Natural killer cell (primary cell): ENCODE results near the gene LHFPL2. TPM values are rescaled to one million over a fixed set of nuclear protein-coding genes. Genes with fewer than 3 reads are reported as not detected.
A peak's percentile ranks its signal among the peaks of the same experiment; 100 is the strongest.
"Not testable (repeated sequence)": the region's sequence is repeated elsewhere in the genome, so short reads cannot be mapped to it uniquely, and the experiment has no call there.

ENCODE experiments used
- ATAC-seq, 3 donors: fragments of 150-1000 bp in 2 of 3; fragments of 200-7000 bp in 1 of 3; cut with Tn5 transposase; 1 replicate in 1 of 3; 2 replicates in 2 of 3; pipeline ENCODE4 v1.10.0; 2021; ENCODE audit warnings: mild to moderate bottlenecking in 2 of 3, moderate library complexity in 2 of 3
- DNase-seq, 2 donors: peaks; one replicate each; pipeline versions ENCODE4 v3.0.0 to v3.0.0-alpha.2; 2013 to 2021; ENCODE audit warnings: mixed read lengths in 1 of 2
- H3K27ac ChIP-seq: one replicate; pipeline ENCODE4 v1.5.1; 2013; ENCODE audit warnings: mild to moderate bottlenecking, low read length
- H3K27me3 ChIP-seq: one replicate; pipeline ENCODE4 v1.6.1; 2013; ENCODE audit warnings: low read length; ENCODE audit not compliant: control insufficient read depth, insufficient read depth
- H3K36me3 ChIP-seq: one replicate; pipeline ENCODE4 v1.6.1; 2013; ENCODE audit warnings: low read length; ENCODE audit not compliant: control insufficient read depth, insufficient read depth
- H3K4me1 ChIP-seq: one replicate; pipeline ENCODE4 v1.6.1; 2013; ENCODE audit warnings: low read length; ENCODE audit not compliant: control insufficient read depth, insufficient read depth
- H3K4me3 ChIP-seq: one replicate; pipeline ENCODE4 v1.5.1; 2013; ENCODE audit warnings: low read length
- H3K9me3 ChIP-seq: one replicate; pipeline ENCODE4 v1.6.1; 2013; ENCODE audit warnings: low read length; ENCODE audit not compliant: control insufficient read depth, insufficient read depth
- H3K27ac Mint-ChIP-seq, 2 donors: one replicate each; pipeline ENCODE4 v1.8.0; 2022; ENCODE audit warnings: mild to moderate bottlenecking in 2 of 2, mixed read lengths in 2 of 2, moderate library complexity in 1 of 2
- H3K27me3 Mint-ChIP-seq, 2 donors: one replicate each; pipeline ENCODE4 v1.8.0; 2022; ENCODE audit warnings: low read depth in 2 of 2, mixed read lengths in 2 of 2
- H3K36me3 Mint-ChIP-seq: one replicate; pipeline ENCODE4 v1.8.0; 2022; ENCODE audit warnings: mixed read lengths
- H3K4me1 Mint-ChIP-seq, 2 donors: one replicate each; pipeline ENCODE4 v1.8.0; 2022; ENCODE audit warnings: mixed read lengths in 2 of 2
- H3K4me3 Mint-ChIP-seq: one replicate; pipeline ENCODE4 v1.8.0; 2022; ENCODE audit warnings: mild to moderate bottlenecking, moderate library complexity, mixed read lengths
- H3K9me3 Mint-ChIP-seq, 2 donors: one replicate each; pipeline ENCODE4 v1.8.0; 2022; ENCODE audit warnings: mixed read lengths in 2 of 2
- WGBS: methylation state at CpG from one replicate; pipeline ENCODE4 v1.1.7; 2013; ENCODE audit warnings: missing lambda C conversion rate; ENCODE audit not compliant: insufficient coverage; 5-methylcytosine and 5-hydroxymethylcytosine counted together
- intact Hi-C: fragments of 100-400 bp; cut with micrococcal nuclease; formaldehyde crosslinking; loops from one replicate; pipeline ENCODE4 v1.14.2; 2022
- total RNA-seq, 4 donors: library from RNA; stranded (reverse); fragments of 120-200 nt in 1 of 4; gene quantifications; one replicate each; pipeline versions ENCODE4 v1.2.3 to v1.2.4, GENCODE V29; 2013 to 2022
- TF ChIP-seq, protein P1 (sequence below): fragments of 200-600 bp; IDR thresholded peaks from one replicate; pipeline ENCODE4 v1.8.0; 2022; ENCODE audit warnings: antibody characterized with exemption

LHFPL2 gene, protein sequence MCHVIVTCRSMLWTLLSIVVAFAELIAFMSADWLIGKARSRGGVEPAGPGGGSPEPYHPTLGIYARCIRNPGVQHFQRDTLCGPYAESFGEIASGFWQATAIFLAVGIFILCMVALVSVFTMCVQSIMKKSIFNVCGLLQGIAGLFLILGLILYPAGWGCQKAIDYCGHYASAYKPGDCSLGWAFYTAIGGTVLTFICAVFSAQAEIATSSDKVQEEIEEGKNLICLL
- total RNA-seq, result 1 to 10 TPM in 1 of 3 donors, under 1 TPM in 2; 0.85 to 1.9 (median 1.00) TPM
- 8.4 TPM for total RNA-seq (2013)

DNA sequence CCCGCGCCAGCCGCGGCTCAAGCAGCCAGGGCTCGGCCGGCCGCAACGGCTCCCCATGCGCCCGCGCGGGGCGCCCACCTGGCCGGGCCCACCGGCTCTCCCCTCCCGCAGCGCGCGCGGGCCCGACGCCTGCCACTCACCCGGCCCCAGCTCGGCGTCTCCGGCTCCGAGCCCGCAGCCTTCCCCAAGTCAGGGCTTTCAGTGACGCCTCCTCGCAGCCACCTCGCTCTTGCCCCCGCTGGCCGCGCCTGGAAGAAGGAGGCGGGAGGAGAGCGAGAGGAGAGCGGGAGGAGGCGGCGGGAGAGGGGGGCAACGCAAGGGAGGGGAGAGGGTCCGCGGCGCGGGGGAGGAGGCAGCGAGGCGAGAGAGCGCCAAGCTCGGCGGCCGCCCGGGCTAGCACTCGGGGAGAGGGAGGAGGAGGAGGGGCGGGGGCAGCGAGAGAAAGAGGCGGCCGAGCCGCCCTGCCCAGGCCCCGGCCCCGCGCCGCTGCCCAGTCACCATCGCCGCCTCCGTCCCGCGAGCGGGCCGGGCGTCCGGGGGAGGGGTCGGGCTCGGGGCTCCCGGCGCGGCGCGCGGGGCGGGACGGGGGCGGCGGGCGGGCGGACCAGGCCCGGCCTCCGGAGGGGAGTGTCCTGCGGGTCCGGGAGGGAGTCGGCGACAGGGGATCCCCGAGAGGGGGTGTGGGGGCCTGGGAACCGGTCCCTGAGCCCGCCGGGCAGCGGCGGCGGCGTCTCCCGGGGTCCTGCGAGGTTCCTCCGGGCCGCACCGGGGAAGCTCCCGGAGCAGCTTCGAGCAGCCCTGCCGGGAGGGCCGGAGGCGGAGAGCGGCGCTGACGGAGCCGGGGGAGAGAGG, at the start of gene LHFPL2:
Gene LHFPL2 (minus strand): TSS at position 414 of the 852 bp plus-strand sequence. CDS start 138,559 bp downstream, outside the sequence.
- peak; percentile 56 to 74 (median 71) for ATAC-seq
- WGBS, result under 1% methylated on average over 112 of the region's 112 CpGs
- Mint-ChIP-seq H3K27me3 (peaks cover 27 to 39% of the 10 kb centered on the region in 2 donors), H3K4me3 (peak within 1 kb of the TSS; percentile 88), H3K4me1 (peaks cover 9 to 22% of the 10 kb centered on the region in 2 donors), H3K9me3 (no peaks in the 10 kb centered on the region), H3K36me3 (no peaks in the 10 kb centered on the region), H3K27ac (no peak within 1 kb of the TSS)
- Histone ChIP-seq H3K27me3 (peaks cover 14% of the 10 kb centered on the region), H3K27ac (no peak within 1 kb of the TSS), H3K36me3 (no peaks in the 10 kb centered on the region), H3K9me3 (no peaks in the 10 kb centered on the region), H3K4me3 (peak within 1 kb of the TSS; percentile 30), H3K4me1 (peaks cover 10% of the 10 kb centered on the region)
- DNase-seq, result peak in 1 of 2 donors; percentile 21
- TF ChIP-seq, protein P1, sequence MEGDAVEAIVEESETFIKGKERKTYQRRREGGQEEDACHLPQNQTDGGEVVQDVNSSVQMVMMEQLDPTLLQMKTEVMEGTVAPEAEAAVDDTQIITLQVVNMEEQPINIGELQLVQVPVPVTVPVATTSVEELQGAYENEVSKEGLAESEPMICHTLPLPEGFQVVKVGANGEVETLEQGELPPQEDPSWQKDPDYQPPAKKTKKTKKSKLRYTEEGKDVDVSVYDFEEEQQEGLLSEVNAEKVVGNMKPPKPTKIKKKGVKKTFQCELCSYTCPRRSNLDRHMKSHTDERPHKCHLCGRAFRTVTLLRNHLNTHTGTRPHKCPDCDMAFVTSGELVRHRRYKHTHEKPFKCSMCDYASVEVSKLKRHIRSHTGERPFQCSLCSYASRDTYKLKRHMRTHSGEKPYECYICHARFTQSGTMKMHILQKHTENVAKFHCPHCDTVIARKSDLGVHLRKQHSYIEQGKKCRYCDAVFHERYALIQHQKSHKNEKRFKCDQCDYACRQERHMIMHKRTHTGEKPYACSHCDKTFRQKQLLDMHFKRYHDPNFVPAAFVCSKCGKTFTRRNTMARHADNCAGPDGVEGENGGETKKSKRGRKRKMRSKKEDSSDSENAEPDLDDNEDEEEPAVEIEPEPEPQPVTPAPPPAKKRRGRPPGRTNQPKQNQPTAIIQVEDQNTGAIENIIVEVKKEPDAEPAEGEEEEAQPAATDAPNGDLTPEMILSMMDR, result no peak
- intact Hi-C loops, result no loop called here

DNA sequence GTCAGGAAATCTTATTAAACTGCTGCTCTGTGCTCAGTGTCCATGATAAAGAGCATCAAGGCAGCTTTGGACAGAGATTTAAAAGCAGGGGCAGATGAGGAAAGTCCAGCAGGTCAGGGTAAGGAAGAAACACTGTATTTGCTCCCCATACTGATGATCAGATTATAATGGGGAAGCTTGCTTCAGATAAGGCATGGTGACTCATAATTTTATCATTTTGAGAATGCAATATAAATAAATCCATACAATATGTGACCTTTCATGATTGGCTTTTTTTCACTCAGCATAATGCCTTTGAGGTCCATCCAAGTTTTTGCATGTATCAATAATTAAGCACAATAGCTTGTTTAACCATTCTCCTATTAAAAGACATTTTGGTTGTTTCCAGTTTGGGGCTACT, 48.1 kb upstream of the LHFPL2 start:
- Histone ChIP-seq H3K4me3 (no peak overlapping the region), H3K27me3 (no peaks in the 10 kb centered on the region), H3K27ac (no peak overlapping the region), H3K36me3 (no peaks in the 10 kb centered on the region), H3K9me3 (no peaks in the 10 kb centered on the region), H3K4me1 (no peaks in the 10 kb centered on the region)
- Mint-ChIP-seq H3K36me3 (no peaks in the 10 kb centered on the region), H3K9me3 (no peaks in the 10 kb centered on the region), H3K27ac (no peak overlapping the region), H3K27me3 (peaks cover 3 to 17% of the 10 kb centered on the region in 2 donors), H3K4me1 (no peaks in the 10 kb centered on the region), H3K4me3 (no peak overlapping the region)
- no peak for DNase-seq
- intact Hi-C loops, result no loop called here
- TF ChIP-seq, protein P1, result no peak
- no peak for ATAC-seq

DNA sequence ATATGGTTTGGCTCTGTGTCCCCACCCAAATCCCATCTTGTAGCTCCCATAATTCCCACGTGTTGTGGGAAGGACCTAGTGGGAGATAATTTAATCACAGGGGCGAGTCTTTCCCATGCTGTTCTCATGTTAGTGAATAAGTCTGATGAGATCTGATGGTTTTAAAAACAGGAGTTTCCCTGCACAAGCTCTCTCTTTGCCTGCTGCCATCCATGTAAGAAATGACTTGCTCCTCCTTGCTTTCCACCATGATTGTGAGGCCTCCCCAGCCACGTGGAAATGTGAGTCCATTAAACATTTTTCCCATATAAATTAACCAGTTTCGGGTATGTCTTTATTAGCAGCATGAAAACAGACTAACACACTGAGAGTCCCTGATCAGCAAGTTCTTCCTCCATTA, 47.5 kb upstream of the LHFPL2 start:
- ATAC-seq, H3K27ac Mint-ChIP-seq, H3K4me1 Mint-ChIP-seq, H3K4me3 ChIP-seq, H3K36me3 ChIP-seq, H3K4me3 Mint-ChIP-seq, intact Hi-C loops, H3K9me3 Mint-ChIP-seq, H3K27ac ChIP-seq, H3K36me3 Mint-ChIP-seq, DNase-seq, H3K4me1 ChIP-seq, H3K9me3 ChIP-seq, H3K27me3 ChIP-seq: not testable (repeated sequence)
- WGBS, result 60% methylated on average over 3 of the region's 4 CpGs
- H3K27me3 Mint-ChIP-seq, result peaks cover 3 to 22% of the 10 kb centered on the region in 2 donors

GRCh38 chr5:78693339-78693738, 44.8 kb upstream of the LHFPL2 start:
- ATAC-seq (no peak), DNase-seq (no peak)
- H3K36me3 Mint-ChIP-seq, result no peaks in the 10 kb centered on the region
- no peak overlapping the region for H3K4me3 Mint-ChIP-seq
- TF ChIP-seq, protein P1, result no peak
- Histone ChIP-seq H3K36me3 (no peaks in the 10 kb centered on the region), H3K4me1 (no peaks in the 10 kb centered on the region), H3K27me3 (no peaks in the 10 kb centered on the region), H3K4me3 (no peak overlapping the region), H3K9me3 (no peaks in the 10 kb centered on the region), H3K27ac (no peak overlapping the region)
- no peaks in the 10 kb centered on the region for H3K9me3 Mint-ChIP-seq
- H3K4me1 Mint-ChIP-seq, result no peaks in the 10 kb centered on the region
- H3K27me3 Mint-ChIP-seq, result peaks cover 3 to 27% of the 10 kb centered on the region in 2 donors
- no peak overlapping the region for H3K27ac Mint-ChIP-seq
- intact Hi-C loops, result no loop called here
